Measurements from ENCODE around the gene TECR. TPM values are rescaled to one million over a fixed set of nuclear protein-coding genes. Genes with fewer than 3 reads are reported as not detected.
A peak's percentile ranks its signal among the peaks of the same experiment; 100 is the strongest.
"Not testable (repeated sequence)": the region's sequence is repeated elsewhere in the genome, so short reads cannot be mapped to it uniquely, and the experiment has no call there.

TECR gene
- total RNA-seq, 6 donors from 2014 or later = 54.0 to 124 (median 80.6) TPM

DNA sequence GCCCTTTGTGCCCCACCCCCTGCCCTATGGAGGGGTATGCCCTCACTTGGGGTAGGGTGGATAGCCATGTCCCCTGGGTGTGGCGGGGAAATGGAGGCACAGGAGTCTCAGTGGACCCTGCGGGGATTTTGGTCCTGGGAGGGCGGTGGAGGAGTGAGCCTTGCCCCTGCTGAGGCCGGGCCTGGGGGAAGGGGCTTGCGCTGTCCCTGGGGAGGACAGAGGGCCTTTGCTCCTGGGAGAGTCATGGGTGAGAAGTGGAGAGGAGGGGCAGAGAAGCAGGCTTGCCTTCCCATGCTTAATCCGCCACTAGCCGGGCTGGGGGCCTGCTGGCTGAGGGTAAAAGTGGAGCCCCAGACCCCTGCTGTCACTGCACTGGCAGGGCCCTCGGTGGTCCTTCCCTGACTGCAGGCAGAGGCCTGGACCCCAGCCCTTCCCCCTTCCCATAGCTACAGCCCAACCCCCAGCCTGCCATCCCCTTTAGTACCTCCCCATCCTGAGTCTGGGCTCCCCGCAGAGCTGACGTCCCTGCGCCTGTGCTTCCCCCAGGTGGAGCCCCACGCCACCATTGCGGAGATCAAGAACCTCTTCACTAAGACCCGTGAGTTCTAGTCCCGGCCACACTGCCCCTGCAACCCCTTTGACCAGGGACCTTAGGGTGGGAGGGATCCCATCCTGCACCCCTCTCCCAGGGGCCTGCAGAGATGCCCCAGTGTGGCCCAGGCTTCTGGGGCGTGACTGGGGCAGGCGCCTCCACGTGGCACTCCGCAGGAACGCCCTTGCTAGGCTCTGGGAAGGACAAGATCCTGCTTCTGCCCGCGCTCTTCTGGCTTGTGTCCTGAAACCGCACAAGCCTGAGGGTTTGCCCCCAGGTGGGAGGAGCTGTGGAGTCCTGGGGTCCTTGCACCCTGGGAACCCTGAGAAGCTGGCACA is 33.5 kb downstream of the TECR start:
- Histone ChIP-seq H3K4me1 (peaks cover 4 to 32% (median 9%) of the 10 kb centered on the region in 4 donors), H3K9me3 (no peaks in the 10 kb centered on the region), H3K27ac (peak overlapping the region in 3 of 4 donors; percentile 41 to 69 (median 41)), H3K4me3 (no peak overlapping the region), H3K36me3 (peaks cover 8 to 40% (median 20%) of the 10 kb centered on the region in 4 donors), H3K27me3 (no peaks in the 10 kb centered on the region)
- no peak for TF ChIP-seq POLR2A (IDR thresholded peaks at IDR 0.05)
- no peak for TF ChIP-seq POLR2AphosphoS5 (IDR thresholded peaks at IDR 0.05)
- ATAC-seq (ENCODE audit: low FRiP score in 2 of 2) = no peak
- 87 to 100% methylated on average over 6 to 16 of the region's 23 CpGs for WGBS, 2 donors
- peak in 1 of 2 donors; percentile 54 for DNase-seq

DNA sequence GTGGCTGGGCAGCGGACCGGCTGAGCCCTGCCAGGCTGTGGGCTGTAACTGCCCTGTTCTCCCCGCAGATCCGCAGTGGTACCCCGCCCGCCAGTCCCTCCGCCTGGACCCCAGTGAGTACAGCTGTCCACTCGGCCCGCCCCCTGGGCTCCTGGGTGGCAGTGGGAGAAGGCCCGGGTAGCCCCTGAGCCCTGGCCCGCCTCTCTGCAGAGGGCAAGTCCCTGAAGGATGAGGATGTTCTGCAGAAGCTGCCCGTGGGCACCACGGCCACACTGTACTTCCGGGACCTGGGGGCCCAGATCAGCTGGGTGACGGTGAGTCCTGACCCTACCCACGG is 34.2 kb downstream of the TECR start:
- no peaks in the 10 kb centered on the region for H3K27me3 ChIP-seq
- peaks cover 4 to 33% (median 9%) of the 10 kb centered on the region in 4 donors for H3K4me1 ChIP-seq
- peak in 1 of 2 donors; percentile 71 for DNase-seq
- no peak for ATAC-seq (ENCODE audit: low FRiP score in 2 of 2)
- 90% methylated on average over 9 of the region's 16 CpGs; no CpG with 5 or more reads in 1 of the 2 donors for WGBS, 2 donors
- H3K4me3 ChIP-seq = no peak overlapping the region
- no peaks in the 10 kb centered on the region for H3K9me3 ChIP-seq
- no peak overlapping the region for H3K27ac ChIP-seq
- TF ChIP-seq POLR2A (IDR thresholded peaks at IDR 0.05) (no peak), POLR2AphosphoS5 (IDR thresholded peaks at IDR 0.05) (no peak), EP300 (IDR thresholded peaks at IDR 0.05) (no peak)
- TF ChIP-seq, protein P1, sequence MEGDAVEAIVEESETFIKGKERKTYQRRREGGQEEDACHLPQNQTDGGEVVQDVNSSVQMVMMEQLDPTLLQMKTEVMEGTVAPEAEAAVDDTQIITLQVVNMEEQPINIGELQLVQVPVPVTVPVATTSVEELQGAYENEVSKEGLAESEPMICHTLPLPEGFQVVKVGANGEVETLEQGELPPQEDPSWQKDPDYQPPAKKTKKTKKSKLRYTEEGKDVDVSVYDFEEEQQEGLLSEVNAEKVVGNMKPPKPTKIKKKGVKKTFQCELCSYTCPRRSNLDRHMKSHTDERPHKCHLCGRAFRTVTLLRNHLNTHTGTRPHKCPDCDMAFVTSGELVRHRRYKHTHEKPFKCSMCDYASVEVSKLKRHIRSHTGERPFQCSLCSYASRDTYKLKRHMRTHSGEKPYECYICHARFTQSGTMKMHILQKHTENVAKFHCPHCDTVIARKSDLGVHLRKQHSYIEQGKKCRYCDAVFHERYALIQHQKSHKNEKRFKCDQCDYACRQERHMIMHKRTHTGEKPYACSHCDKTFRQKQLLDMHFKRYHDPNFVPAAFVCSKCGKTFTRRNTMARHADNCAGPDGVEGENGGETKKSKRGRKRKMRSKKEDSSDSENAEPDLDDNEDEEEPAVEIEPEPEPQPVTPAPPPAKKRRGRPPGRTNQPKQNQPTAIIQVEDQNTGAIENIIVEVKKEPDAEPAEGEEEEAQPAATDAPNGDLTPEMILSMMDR (IDR thresholded peaks at IDR 0.05) = no peak
- peaks cover 8 to 40% (median 23%) of the 10 kb centered on the region in 4 donors for H3K36me3 ChIP-seq

DNA sequence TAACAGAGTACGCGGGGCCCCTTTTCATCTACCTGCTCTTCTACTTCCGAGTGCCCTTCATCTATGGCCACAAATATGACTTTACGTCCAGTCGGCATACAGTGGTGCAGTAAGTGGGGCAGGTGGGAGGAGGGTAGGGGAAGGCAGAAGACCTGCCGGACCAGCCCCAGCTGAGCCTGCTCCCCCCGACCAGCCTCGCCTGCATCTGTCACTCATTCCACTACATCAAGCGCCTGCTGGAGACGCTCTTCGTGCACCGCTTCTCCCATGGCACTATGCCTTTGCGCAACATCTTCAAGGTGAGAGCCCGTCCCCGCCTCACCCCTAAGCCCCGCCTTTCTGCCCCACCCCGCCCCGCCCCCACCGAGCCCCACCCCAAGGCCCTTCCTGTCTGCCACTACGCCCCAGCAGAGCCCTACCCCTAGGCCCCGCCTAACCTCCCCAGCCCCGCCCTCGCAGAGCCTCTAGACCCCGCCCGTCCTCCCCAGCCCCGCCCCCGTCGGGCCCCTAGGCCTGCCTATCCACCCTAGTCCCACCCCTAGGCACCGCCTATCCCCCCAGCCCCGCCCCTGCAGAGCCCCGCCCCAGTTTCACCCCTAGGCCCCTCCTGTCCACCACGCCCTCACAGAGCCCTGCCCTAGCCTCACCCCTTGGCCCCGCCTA is 34.7 kb downstream of the TECR start:
- DNase-seq (peak in 1 of 2 donors; percentile 85), ATAC-seq (ENCODE audit: low FRiP score in 2 of 2) (peak in 1 of 2 donors; percentile 17)
- no peak overlapping the region for H3K27ac ChIP-seq
- peaks cover 4 to 39% (median 9%) of the 10 kb centered on the region in 4 donors for H3K4me1 ChIP-seq
- no peaks in the 10 kb centered on the region for H3K9me3 ChIP-seq
- peaks cover 8 to 40% (median 25%) of the 10 kb centered on the region in 4 donors for H3K36me3 ChIP-seq
- H3K4me3 ChIP-seq = no peak overlapping the region
- whole genome bisulfite sequencing, 2 donors = 78 to 80% methylated on average over 19 to 21 of the region's 33 CpGs
- no peaks in the 10 kb centered on the region for H3K27me3 ChIP-seq
- TF ChIP-seq, protein P1 (IDR thresholded peaks at IDR 0.05) = no peak
- TF ChIP-seq POLR2A (IDR thresholded peaks at IDR 0.05) = no peak
- no peak for TF ChIP-seq POLR2AphosphoS5 (IDR thresholded peaks at IDR 0.05)
- TF ChIP-seq EP300 (IDR thresholded peaks at IDR 0.05) = no peak

DNA sequence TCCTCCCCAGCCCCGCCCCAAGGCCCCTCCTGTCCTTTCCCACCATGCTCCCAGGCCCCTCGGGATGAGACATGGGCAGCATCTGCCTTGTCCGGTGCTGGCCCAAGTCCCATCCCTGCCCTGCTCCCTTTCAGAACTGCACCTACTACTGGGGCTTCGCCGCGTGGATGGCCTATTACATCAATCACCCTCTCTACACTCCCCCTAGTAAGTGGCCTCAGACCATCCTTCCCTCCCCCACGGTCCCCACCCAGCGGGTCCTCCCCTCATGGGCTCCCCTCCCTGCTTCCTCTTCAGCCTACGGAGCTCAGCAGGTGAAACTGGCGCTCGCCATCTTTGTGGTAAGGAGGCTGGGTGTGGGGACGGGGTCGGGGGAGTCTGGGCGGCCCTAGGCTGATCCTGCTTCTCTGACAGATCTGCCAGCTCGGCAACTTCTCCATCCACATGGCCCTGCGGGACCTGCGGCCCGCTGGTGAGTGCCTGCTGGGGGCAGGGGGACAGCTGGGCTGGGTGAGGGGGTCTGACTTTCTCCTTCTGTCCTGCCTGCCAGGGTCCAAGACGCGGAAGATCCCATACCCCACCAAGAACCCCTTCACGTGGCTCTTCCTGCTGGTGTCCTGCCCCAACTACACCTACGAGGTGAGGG is 35.4 kb downstream of the TECR start:
- not testable (repeated sequence) for H3K4me3 ChIP-seq; ATAC-seq (ENCODE audit: low FRiP score in 2 of 2); H3K27ac ChIP-seq; H3K9me3 ChIP-seq; H3K27me3 ChIP-seq
- peak in 1 of 2 donors; percentile 60 for DNase-seq
- peaks cover 8 to 40% (median 27%) of the 10 kb centered on the region in 4 donors for H3K36me3 ChIP-seq
- 70 to 82% methylated on average over 10 to 19 of the region's 22 CpGs for WGBS, 2 donors
- H3K4me1 ChIP-seq = peaks cover 4 to 38% (median 9%) of the 10 kb centered on the region in 4 donors

DNA sequence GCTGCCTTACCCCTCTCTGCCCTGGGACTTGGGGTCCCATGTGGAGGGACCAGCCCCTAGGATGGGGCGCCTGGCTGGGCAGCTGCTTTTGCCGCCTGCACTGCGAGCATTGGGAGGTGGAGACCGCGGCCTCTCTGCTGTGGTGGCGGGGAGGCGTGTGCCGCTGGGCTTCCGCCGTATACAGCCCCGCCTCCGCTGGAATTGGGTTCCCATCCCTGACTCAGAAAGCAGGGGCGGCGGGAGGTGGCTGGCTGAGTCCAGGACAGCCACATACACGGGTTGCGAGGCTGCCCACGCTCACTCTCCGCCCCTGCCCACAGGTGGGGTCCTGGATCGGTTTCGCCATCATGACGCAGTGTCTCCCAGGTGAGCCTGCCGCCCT is 35.9 kb downstream of the TECR start:
- no peak overlapping the region for H3K4me3 ChIP-seq
- peak in 1 of 2 donors; percentile 76 for DNase-seq
- peaks cover 8 to 40% (median 27%) of the 10 kb centered on the region in 4 donors for H3K36me3 ChIP-seq
- no peak overlapping the region for H3K27ac ChIP-seq
- no peaks in the 10 kb centered on the region for H3K27me3 ChIP-seq
- H3K4me1 ChIP-seq = peaks cover 7 to 38% (median 11%) of the 10 kb centered on the region in 4 donors
- H3K9me3 ChIP-seq = no peaks in the 10 kb centered on the region
- WGBS, 2 donors = 91 to 95% methylated on average over 8 to 12 of the region's 22 CpGs
- TF ChIP-seq POLR2A (IDR thresholded peaks at IDR 0.05) (no peak), POLR2AphosphoS5 (IDR thresholded peaks at IDR 0.05) (no peak), EP300 (IDR thresholded peaks at IDR 0.05) (no peak)
- TF ChIP-seq, protein P1 (IDR thresholded peaks at IDR 0.05) = no peak
- no peak for ATAC-seq (ENCODE audit: low FRiP score in 2 of 2)
